ENCODE data around the gene XCL1.
"Not testable (repeated sequence)": the region's sequence is repeated elsewhere in the genome, so short reads cannot be mapped to it uniquely, and the experiment has no call there.

The XCL1 gene, protein sequence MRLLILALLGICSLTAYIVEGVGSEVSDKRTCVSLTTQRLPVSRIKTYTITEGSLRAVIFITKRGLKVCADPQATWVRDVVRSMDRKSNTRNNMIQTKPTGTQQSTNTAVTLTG

GRCh38 chr1:168576245-168576688, at the start of gene XCL1:
Gene XCL1, plus strand, starts transcription at chr1:168576605. Its CDS starts 33 bp downstream, at chr1:168576638.
- DNase-seq = not testable (repeated sequence)

DNA sequence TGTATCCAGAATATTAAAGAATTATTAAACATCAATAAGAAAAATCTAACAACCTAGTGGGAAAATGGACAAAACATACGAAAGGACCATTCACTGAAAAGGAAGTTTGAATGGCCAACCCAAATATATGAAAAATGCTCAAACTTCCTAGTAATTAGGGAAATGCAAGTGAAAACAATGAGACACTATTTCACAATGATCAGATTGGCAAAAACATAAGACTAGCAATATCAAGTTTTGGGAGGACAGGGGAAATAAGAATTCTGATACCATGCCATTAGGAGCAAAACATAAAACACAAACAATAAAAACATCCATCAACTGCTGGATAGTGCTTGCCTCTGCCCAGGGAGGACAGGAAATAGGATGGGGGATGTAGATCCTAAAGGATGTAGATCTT, 46.9 kb upstream of the XCL1 start:
- no peak for DNase-seq

- DNase-seq = no peak
Measured at GRCh38 chr1:168531615-168532345, 44.6 kb upstream of the XCL1 start.

GRCh38 chr1:168535536-168535935, 40.9 kb upstream of the XCL1 start:
- DNase-seq = no peak

DNA sequence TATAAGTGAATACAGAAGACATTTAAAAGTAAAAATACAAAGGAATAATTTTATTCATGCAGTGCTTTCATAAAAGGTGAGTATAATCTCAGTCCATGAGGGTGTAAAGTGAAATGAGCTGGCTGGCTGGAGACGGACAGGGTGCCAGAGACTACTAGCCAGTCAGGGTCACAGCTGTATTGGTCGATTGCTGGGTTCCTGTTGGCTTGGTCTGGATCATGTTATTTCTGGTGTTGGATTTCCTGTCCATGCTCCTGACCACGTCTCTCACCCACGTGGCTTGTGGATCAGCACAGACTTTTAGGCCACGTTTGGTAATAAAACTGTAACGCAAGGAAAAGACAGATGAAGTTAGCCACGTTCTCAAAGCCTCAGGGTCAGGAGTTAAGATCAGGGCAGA, 35.6 kb upstream of the XCL1 start:
- not testable (repeated sequence) for DNase-seq

GRCh38 chr1:168542978-168543377, 33.4 kb upstream of the XCL1 start:
- not testable (repeated sequence) for DNase-seq

GRCh38 chr1:168543840-168544498, 32.4 kb upstream of the XCL1 start, which contains the start of gene XCL2:
Gene XCL2, minus strand, starts transcription at chr1:168543997. Its CDS starts 33 bp downstream, at chr1:168543964.
- not testable (repeated sequence) for DNase-seq

DNA sequence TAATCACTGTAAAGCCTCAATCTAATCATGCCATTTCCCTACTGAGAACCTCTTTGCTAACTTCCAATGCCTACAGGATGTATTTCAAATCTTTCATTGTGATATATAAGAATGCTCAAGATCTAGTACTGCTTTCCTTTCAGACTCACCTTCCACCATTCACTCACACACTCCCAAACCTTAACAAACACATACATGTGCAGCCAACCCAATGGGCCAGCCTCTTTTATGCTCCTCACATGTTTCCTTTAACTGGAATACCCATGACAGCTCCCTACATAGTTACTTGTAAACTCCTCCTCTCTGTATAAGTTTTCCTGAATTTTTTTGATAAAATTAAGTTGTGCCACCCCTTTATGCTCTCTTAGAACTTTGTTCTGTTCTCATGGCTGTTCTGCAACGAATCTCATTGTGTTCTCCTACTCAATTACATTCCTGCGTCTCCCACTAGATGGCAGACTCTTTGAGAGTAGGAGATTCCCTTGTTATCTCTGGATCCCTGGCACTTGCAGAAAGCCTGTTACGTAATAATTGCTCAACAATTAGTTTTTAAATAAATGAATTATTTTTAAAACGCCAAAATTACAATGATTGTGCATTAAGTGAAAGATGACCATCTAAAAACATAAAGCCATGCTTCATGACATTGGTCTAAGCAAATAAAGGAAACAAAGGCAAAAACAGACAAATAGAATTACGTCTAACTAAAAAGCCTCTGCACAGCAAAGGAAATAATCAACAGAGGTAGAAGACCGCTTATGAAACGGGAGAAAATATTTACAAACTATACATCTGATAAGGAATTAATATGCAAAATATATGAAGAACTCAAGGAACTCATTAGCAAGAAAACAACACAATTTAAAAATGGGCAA, 30.5 kb upstream of the XCL1 start:
- not testable (repeated sequence) for DNase-seq

GRCh38 chr1:168546553-168546895, 29.9 kb upstream of the XCL1 start:
- not testable (repeated sequence) for DNase-seq

DNA sequence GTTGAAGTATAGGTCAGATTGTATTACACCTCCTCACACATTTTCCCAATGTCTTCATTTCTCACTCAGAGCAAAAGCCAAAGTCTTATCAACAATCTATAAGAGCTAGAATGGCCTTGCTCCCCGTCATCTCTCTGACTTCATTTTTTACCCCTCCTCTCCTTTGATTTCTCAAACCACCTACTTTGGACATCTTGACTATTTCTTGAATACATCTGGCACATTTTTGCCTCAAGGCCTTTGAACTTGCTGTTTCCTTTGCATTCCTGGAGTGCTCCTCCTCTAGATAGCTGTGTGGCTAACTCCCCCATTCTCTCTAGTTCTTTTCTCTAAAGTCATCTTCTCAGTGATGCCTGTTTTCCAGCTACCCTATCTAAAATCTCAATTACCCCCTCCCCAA, 25.4 kb upstream of the XCL1 start:
- no peak for DNase-seq

DNA sequence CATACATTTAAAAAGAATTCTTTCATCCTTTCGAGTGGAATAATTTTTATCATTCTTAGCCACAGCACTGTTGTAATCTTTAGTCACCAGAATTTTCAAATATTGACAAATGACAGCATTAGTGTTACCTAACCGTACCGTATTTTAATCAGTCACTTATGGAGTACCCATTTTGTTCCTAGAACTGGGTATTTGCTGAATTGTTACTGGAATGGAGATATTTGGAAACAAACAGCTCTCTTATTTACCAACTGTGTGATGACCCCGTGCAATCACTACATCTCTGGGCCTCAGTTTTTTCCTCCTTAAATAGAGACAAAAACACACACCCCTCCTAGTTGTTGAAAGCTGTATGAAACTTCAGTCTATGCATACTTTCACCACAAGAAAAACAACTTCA, 24.7 kb upstream of the XCL1 start:
- DNase-seq = no peak

GRCh38 chr1:168552961-168553360, 23.4 kb upstream of the XCL1 start:
- DNase-seq = no peak

- no peak for DNase-seq
Measured at GRCh38 chr1:168553680-168554553, 22.5 kb upstream of the XCL1 start.

DNA sequence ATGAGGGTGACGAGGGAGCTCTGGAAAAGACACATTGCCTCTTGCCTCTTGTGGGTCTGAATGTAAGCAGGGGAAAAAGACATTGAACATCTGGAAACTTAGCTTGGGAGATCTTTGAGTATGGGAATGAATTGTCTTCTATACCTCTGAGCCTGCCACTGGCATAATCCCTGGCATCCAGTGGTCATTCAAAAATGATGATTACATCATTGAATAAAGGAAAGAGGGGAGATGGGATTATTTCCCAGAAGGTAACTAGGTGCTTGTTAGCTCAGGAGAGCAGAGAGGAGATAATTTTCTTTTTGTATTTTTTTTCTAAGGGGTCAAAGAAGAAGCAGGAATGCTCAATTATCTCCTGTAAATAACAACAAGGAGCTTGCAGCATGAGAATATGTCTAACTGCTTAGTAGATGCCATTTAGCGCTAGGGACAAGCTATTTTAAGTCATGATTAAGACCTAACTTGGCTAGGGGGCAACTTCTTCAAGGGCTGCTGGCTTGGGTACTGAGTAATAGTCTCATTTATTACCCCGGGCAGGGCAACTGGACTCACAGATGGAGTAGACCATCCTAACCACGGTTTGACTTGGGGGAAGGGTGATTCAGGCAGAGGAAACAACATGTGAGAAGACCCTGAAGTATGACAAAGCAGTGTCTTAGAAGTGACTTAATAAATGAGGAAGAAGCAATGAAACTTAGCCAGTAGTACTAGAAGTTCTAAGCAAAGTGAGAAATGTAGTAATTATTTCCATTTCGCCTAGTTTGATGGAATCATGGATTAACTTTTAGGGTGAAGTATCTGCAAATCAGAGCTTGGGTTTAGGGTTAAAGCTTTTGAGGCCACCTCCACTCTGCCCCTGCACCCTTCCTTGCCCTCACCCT, 21.6 kb upstream of the XCL1 start:
- no peak for DNase-seq

DNA sequence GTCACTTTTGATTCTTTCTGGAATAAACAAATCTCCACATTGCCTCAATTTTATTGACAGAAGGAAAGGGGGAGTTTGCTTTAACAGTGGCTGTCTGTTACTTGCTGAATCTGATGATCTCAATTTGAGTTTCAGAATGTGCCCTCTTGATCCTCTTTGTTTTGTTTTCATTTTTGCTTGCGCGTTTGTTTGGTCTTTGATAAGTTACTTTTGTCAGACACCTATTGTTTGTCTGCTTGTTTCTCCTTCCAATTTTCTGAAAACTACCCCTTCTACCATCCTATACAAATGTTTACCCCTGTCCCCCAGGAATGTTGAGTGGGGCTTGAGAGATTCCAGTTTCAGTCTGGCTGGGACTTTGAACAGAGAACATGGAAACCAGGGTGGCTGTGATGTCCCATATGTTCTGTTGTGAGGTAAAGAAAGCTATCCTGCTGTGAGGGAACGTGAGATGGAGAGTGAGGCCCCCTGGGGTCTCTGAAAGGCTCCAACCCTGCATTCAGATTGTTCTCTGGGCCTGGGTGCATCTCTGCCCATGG, 20.8 kb upstream of the XCL1 start:
- no peak for DNase-seq

- DNase-seq = no peak
Measured at GRCh38 chr1:168556647-168557046, 19.8 kb upstream of the XCL1 start.

GRCh38 chr1:168560370-168560769, 16.0 kb upstream of the XCL1 start:
- no peak for DNase-seq

GRCh38 chr1:168561989-168562388, 14.4 kb upstream of the XCL1 start:
- DNase-seq = no peak

DNA sequence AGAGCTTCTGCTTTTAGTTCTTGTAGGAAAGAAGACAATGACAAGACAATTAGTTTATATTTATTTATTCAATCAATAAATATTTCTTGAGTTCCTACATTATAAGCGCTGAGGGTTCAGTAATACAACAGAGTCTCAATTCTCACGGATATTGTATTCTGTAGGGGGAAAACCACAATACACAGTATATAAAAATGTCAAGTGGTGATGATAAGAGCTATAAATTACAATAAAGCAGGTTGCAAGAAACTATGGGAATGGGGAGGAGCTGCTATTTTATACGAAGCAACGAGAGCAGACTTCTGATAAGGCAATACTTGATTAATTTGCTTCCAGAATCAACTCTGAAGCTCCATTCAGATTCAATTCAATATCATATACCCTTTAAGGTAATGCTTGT, 10.6 kb upstream of the XCL1 start:
- DNase-seq = no peak

GRCh38 chr1:168567007-168567406, 9.4 kb upstream of the XCL1 start:
- no peak for DNase-seq

GRCh38 chr1:168567568-168567967, 8.8 kb upstream of the XCL1 start:
- no peak for DNase-seq
